Measurements from ENCODE around the gene RCN2. TPM values are rescaled to one million over a fixed set of nuclear protein-coding genes. Genes with fewer than 3 reads are reported as not detected.

The RCN2 gene
- total and polyA plus RNA-seq, 2 of the 8 experiments (the other 6 are each of a cell fraction or from before 2014, with no cell fraction given) = 65.6 to 137 TPM

DNA sequence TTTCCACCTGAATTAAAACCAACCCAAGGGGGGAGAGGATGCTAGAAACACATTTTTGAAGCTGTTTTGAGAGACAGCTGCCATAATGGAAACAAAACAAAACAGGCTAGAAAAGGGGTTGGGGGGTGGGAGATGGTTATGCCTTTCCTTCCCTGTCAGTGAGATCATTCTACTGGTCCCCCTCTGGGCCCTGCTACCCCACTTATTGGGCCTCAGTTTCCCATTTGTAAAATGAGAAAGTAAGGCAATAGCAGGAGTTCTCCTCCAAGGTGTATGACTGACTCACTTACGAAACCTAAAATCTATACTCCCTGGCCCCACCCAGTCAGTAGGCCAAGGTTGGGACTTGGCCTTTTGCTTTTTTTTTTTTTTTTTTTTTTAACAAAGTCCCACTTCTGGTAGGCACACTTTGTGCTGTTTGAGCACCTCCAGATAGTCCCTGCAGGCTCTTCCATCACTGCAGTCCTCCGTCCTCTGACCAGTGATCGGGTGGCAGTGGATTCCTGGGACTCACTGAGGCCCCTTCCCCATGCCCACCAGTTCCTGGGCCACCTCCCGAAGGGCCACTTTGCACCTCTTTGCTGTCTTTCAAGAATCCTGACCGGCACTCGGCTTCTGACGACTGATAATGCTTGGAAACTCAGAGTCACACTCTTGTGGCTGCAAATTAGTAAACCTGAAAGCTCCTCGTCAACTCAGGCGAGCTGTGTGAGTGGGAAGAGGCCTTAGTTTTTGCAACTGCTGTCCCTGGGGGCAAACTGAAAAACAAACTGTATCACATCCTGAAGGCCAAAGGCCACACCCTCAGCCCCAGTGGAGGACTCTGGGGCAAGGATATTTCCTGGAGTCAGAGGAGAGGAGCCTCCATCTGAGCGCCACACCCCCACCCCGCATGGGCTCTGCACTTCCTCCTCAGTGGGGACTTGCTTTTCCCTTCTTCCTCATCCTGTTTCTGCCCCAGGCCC lies 56.6 kb downstream of the RCN2 start:
- Histone ChIP-seq H3K27me3 (replicated peaks in 1 of 4; ENCODE audit: control insufficient read depth in 3 of 4, extremely low read depth in 1 of 4, insufficient read depth in 3 of 4, low read length in 3 of 4) (no peaks in the 10 kb centered on the region; a peak in 1 of 7 replicates), H2BK12ac (ENCODE audit: low read depth, low read length) (no peak overlapping the region), H3K14ac (ENCODE audit: insufficient read length) (no peak overlapping the region), H3K23me2 (ENCODE audit: low read depth, low read length) (no peaks in the 10 kb centered on the region), H4K91ac (replicated peaks; ENCODE audit: insufficient read length, low read length) (no peak overlapping the region), H3K18ac (ENCODE audit: extremely low read depth, low read length) (no peak overlapping the region), H2BK5ac (ENCODE audit: low read depth, low read length) (no peak overlapping the region), H2AFZ (ENCODE audit: low read length) (peak overlapping the region; percentile 77; the same call in 1 of the 2 replicates), H3K27ac (ENCODE audit: low read depth, low read length) (no peak overlapping the region), H3K79me2 (ENCODE audit: control insufficient read depth in 1 of 2, insufficient read depth in 2 of 2, low read length in 2 of 2) (no peaks in the 10 kb centered on the region), H3K79me1 (ENCODE audit: low read depth, low read length) (no peaks in the 10 kb centered on the region), H2BK20ac (ENCODE audit: low read length) (no peak overlapping the region), H2BK15ac (ENCODE audit: low read length) (peak overlapping the region; percentile 98; the same call in 1 of the 2 replicates), H4K8ac (ENCODE audit: extremely low read depth, insufficient read depth, low read length) (no peak overlapping the region), H3K4ac (replicated peaks; ENCODE audit: insufficient read length, low read depth, low read length) (no peak overlapping the region), H3K4me3 (ENCODE audit: extremely low read depth in 1 of 4, insufficient read depth in 2 of 4, low read depth in 3 of 4, low read length in 4 of 4) (no peak overlapping the region), H2AK5ac (ENCODE audit: low read depth, low read length) (no peak overlapping the region), H3K23ac (ENCODE audit: insufficient read length) (no peak overlapping the region), H4K20me1 (replicated peaks in 1 of 2; ENCODE audit: control insufficient read depth in 1 of 2, insufficient read depth in 2 of 2, low read length in 2 of 2) (no peaks in the 10 kb centered on the region), H3K56ac (replicated peaks; ENCODE audit: insufficient read length, low read depth, low read length) (no peak overlapping the region), H3K9me3 (ENCODE audit: insufficient read depth in 2 of 2, low read depth in 1 of 2, low read length in 1 of 2) (no peaks in the 10 kb centered on the region), H3K4me1 (replicated peaks in 1 of 4; ENCODE audit: control insufficient read depth in 3 of 4, insufficient read depth in 4 of 4, low read length in 3 of 4) (peaks cover 0 to 2% (median 0%) of the 10 kb centered on the region in 4 experiments; a peak in 1 of 7 replicates), H3K36me3 (ENCODE audit: control insufficient read depth in 2 of 4, insufficient read depth in 4 of 4, low read length in 3 of 4) (no peaks in the 10 kb centered on the region), H2BK120ac (replicated peaks; ENCODE audit: low read depth, low read length) (no peak overlapping the region), H4K5ac (ENCODE audit: insufficient read length, low read depth, low read length) (no peak overlapping the region), H3K9ac (replicated peaks in 1 of 4; ENCODE audit: extremely low read depth in 1 of 4, low read depth in 3 of 4, low read length in 3 of 4) (no peak overlapping the region), H3K4me2 (ENCODE audit: insufficient read depth in 1 of 2, low read depth in 2 of 2, low read length in 2 of 2) (no peak overlapping the region)
- CTCF ChIA-PET (ENCODE audit: partially characterized antibody) = interaction anchor here (0.7 to 2.2 kb wide), 7 partner anchors 10 to 106 kb away, joined by 3 to 6 read pairs (median 3); no protein-coding TSS in a partner anchor
- TF ChIP-seq FOSL1 (IDR thresholded peaks at IDR 0.05; ENCODE audit: insufficient read depth, low read depth, low read length) (no peak), KDM1A (IDR thresholded peaks at IDR 0.05; ENCODE audit: borderline replicate concordance, low read length) (no peak), HDAC6 (IDR thresholded peaks at IDR 0.05; ENCODE audit: low read depth, low read length) (no peak), TAF7 (optimal IDR thresholded peaks at IDR 0.05; ENCODE audit: borderline replicate concordance, low read depth, low read length) (no peak), RBBP5 (IDR thresholded peaks at IDR 0.05; ENCODE audit: borderline replicate concordance, low read depth, low read length) (no peak), TCF12 (IDR thresholded peaks at IDR 0.05; ENCODE audit: low read depth, low read length) (no peak), CREB1 (IDR thresholded peaks at IDR 0.05) (no peak)
- DNase-seq (ENCODE audit: low read depth in 1 of 2, low spot score in 2 of 2) (no peak), FAIRE-seq (no peak)
- 84% methylated on average over 10 of the region's 11 CpGs; no CpG with 5 or more reads in 1 of the 2 experiments for WGBS, 2 experiments (ENCODE audit: extremely low coverage in 1 of 2, insufficient coverage in 1 of 2, insufficient read length in 1 of 2, insufficient replicate concordance in 2 of 2, low coverage in 1 of 2, low lambda C conversion rate in 2 of 2, missing lambda C conversion rate in 1 of 2)
- POLR2A ChIA-PET (ENCODE audit: partially characterized antibody) = no interaction called here

Measured in H1 (cell line).